ENCODE measurements around the gene UMAD1. TPM values are rescaled to one million over a fixed set of nuclear protein-coding genes. Genes with fewer than 3 reads are reported as not detected.

UMAD1 gene
- total RNA-seq, 1 donor from 2014 or later, result 10.0 TPM

- H3K27me3 Mint-ChIP-seq (ENCODE audit: low read depth), result no peaks in the 10 kb centered on the region
- peaks cover 4% of the 10 kb centered on the region for H3K36me3 Mint-ChIP-seq
- no peak overlapping the region for H3K27ac Mint-ChIP-seq
- TF ChIP-seq CTCF (IDR thresholded peaks at IDR 0.05; ENCODE audit: unreplicated experiment), result no peak
- no peaks in the 10 kb centered on the region for H3K9me3 Mint-ChIP-seq
- DNase-seq (ENCODE audit: low spot score in 2 of 2, unreplicated experiment in 2 of 2), result no peak
- no peak overlapping the region for H3K4me3 Mint-ChIP-seq
- no peaks in the 10 kb centered on the region for H3K4me1 Mint-ChIP-seq
Measured at GRCh38 chr7:7612519-7612918, 28.0 kb upstream of the UMAD1 start.

GRCh38 chr7:7613210-7613609, 27.3 kb upstream of the UMAD1 start:
- H3K36me3 Mint-ChIP-seq, result no peaks in the 10 kb centered on the region
- no peak for TF ChIP-seq CTCF (IDR thresholded peaks at IDR 0.05; ENCODE audit: unreplicated experiment)
- no peak for DNase-seq (ENCODE audit: low spot score in 2 of 2, unreplicated experiment in 2 of 2)
- H3K4me1 Mint-ChIP-seq, result no peaks in the 10 kb centered on the region
- no peak overlapping the region for H3K27ac Mint-ChIP-seq
- H3K4me3 Mint-ChIP-seq, result no peak overlapping the region
- H3K27me3 Mint-ChIP-seq (ENCODE audit: low read depth), result no peaks in the 10 kb centered on the region
- H3K9me3 Mint-ChIP-seq, result no peaks in the 10 kb centered on the region

GRCh38 chr7:7614018-7614741, 26.4 kb upstream of the UMAD1 start:
- Mint-ChIP-seq H3K9me3 (no peaks in the 10 kb centered on the region), H3K27me3 (ENCODE audit: low read depth) (peaks cover 2% of the 10 kb centered on the region), H3K36me3 (no peaks in the 10 kb centered on the region), H3K4me1 (no peaks in the 10 kb centered on the region), H3K4me3 (no peak overlapping the region), H3K27ac (no peak overlapping the region)
- no peak for TF ChIP-seq CTCF (IDR thresholded peaks at IDR 0.05; ENCODE audit: unreplicated experiment)
- DNase-seq (ENCODE audit: low spot score in 2 of 2, unreplicated experiment in 2 of 2), result no peak

GRCh38 chr7:7617550-7617949, 23.0 kb upstream of the UMAD1 start:
- H3K36me3 Mint-ChIP-seq, result no peaks in the 10 kb centered on the region
- no peaks in the 10 kb centered on the region for H3K9me3 Mint-ChIP-seq
- no peak overlapping the region for H3K4me3 Mint-ChIP-seq
- no peak overlapping the region for H3K27ac Mint-ChIP-seq
- no peak for DNase-seq (ENCODE audit: low spot score in 2 of 2, unreplicated experiment in 2 of 2)
- H3K4me1 Mint-ChIP-seq, result no peaks in the 10 kb centered on the region
- H3K27me3 Mint-ChIP-seq (ENCODE audit: low read depth), result peaks cover 3% of the 10 kb centered on the region
- no peak for TF ChIP-seq CTCF (IDR thresholded peaks at IDR 0.05; ENCODE audit: unreplicated experiment)

- DNase-seq (ENCODE audit: low spot score in 2 of 2, unreplicated experiment in 2 of 2), result no peak
- Mint-ChIP-seq H3K4me1 (no peaks in the 10 kb centered on the region), H3K27ac (no peak overlapping the region), H3K36me3 (no peaks in the 10 kb centered on the region), H3K27me3 (ENCODE audit: low read depth) (peaks cover 3% of the 10 kb centered on the region), H3K9me3 (no peaks in the 10 kb centered on the region), H3K4me3 (no peak overlapping the region)
- TF ChIP-seq CTCF (IDR thresholded peaks at IDR 0.05; ENCODE audit: unreplicated experiment), result no peak
Measured at GRCh38 chr7:7618410-7618809, 22.1 kb upstream of the UMAD1 start.
